NB4 (cell line): Measurements from ENCODE around the gene RAB11FIP3.

Source experiments
- MYC ChIP-seq: IDR thresholded peaks from 2 replicates; pipeline ENCODE4 v1.6.1; 2011; ENCODE audit warnings: low read depth, low read length
- POLR2A ChIP-seq: IDR thresholded peaks from 2 replicates; pipeline ENCODE4 v1.6.1; 2011; ENCODE audit warnings: mild to moderate bottlenecking; ENCODE audit not compliant: insufficient read length; ENCODE audit errors: extremely low read depth
- TF ChIP-seq, protein P1 (sequence below): IDR thresholded peaks from one replicate; pipeline ENCODE4 v1.5.1; 2012; ENCODE audit warnings: low read depth, low read length

DNA sequence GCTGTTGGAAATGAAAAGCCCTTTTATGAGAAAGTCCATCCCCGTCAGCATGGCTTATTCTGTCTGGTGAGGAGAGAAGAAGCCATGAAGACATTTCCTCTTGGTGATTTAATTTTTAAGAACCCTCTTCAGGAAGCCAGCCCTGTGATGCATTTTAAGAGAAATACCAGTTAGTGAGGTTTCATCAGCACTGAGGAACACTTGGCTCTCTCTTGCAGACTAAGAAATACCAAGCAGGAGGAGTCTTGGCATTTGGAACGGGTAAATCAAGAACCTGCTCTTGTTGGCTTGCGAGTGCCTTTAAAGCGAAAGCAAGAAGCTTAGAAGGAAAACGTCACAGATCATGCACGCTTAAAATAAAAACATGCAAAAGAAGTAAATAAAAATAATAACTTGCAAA is 17.5 kb downstream of the RAB11FIP3 start:
- TF ChIP-seq POLR2A (no peak), MYC (no peak)
- TF ChIP-seq, protein P1, sequence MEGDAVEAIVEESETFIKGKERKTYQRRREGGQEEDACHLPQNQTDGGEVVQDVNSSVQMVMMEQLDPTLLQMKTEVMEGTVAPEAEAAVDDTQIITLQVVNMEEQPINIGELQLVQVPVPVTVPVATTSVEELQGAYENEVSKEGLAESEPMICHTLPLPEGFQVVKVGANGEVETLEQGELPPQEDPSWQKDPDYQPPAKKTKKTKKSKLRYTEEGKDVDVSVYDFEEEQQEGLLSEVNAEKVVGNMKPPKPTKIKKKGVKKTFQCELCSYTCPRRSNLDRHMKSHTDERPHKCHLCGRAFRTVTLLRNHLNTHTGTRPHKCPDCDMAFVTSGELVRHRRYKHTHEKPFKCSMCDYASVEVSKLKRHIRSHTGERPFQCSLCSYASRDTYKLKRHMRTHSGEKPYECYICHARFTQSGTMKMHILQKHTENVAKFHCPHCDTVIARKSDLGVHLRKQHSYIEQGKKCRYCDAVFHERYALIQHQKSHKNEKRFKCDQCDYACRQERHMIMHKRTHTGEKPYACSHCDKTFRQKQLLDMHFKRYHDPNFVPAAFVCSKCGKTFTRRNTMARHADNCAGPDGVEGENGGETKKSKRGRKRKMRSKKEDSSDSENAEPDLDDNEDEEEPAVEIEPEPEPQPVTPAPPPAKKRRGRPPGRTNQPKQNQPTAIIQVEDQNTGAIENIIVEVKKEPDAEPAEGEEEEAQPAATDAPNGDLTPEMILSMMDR = no peak
